HepG2 (cell line): ENCODE measurements around the gene POLRMT. TPM values are rescaled to one million over a fixed set of nuclear protein-coding genes. Genes with fewer than 3 reads are reported as not detected.

Source experiments
- BCL6 ChIP-seq: IDR thresholded peaks from 2 replicates; pipeline ENCODE4 v1.6.1; 2016; ENCODE audit warnings: missing genetic modification reagents, missing compliant biosample characterization
- ELK4 ChIP-seq: sonication (generic); formaldehyde crosslinking; IDR thresholded peaks from 2 replicates; pipeline ENCODE4 v1.9.0; 2021; ENCODE audit warnings: missing genetic modification reagents, borderline replicate concordance
- FOXK1 ChIP-seq: sonication (generic); formaldehyde crosslinking; IDR thresholded peaks from 2 replicates; pipeline ENCODE4 v1.4.0; 2020; ENCODE audit warnings: low read depth, missing genetic modification reagents, borderline replicate concordance
- GATAD1 ChIP-seq: IDR thresholded peaks from 2 replicates; pipeline ENCODE4 v1.6.1; 2016; ENCODE audit warnings: missing genetic modification reagents, missing compliant biosample characterization
- KDM5B ChIP-seq: sonication (generic); formaldehyde crosslinking; IDR thresholded peaks from 2 replicates; pipeline ENCODE4 v1.4.0; 2020; ENCODE audit warnings: missing genetic modification reagents, mild to moderate bottlenecking, borderline replicate concordance
- MNT ChIP-seq: fragments of 450-650 bp; IDR thresholded peaks from 2 replicates; pipeline ENCODE4 v1.6.1; 2016
- RXRB ChIP-seq: IDR thresholded peaks from 2 replicates; pipeline ENCODE4 v1.6.1; 2016; ENCODE audit warnings: borderline replicate concordance, missing genetic modification reagents, missing compliant biosample characterization
- THYN1 ChIP-seq: sonication (generic); formaldehyde crosslinking; IDR thresholded peaks from 2 replicates; pipeline ENCODE4 v1.8.1; 2023; ENCODE audit warnings: low read depth, mild to moderate bottlenecking, moderate library complexity, missing genetic modification reagents, borderline replicate concordance
- TOE1 ChIP-seq: sonication (generic); formaldehyde crosslinking; IDR thresholded peaks from 2 replicates; pipeline ENCODE4 v1.4.0; 2020; ENCODE audit warnings: mild to moderate bottlenecking, missing genetic modification reagents
- ZBTB42 ChIP-seq: sonication (generic); formaldehyde crosslinking; IDR thresholded peaks from 2 replicates; pipeline ENCODE4 v1.5.0; 2020; ENCODE audit warnings: mild to moderate bottlenecking, missing genetic modification reagents
- ZNF142 ChIP-seq: sonication (generic); formaldehyde crosslinking; IDR thresholded peaks from 2 replicates; pipeline ENCODE4 v1.4.0; 2020; ENCODE audit warnings: missing genetic modification reagents
- ZNF205 ChIP-seq: IDR thresholded peaks from 2 replicates; pipeline ENCODE4 v1.6.1; 2018; ENCODE audit warnings: missing biosample characterization, missing genetic modification reagents
- ZNF503 ChIP-seq: sonication (generic); formaldehyde crosslinking; IDR thresholded peaks from 2 replicates; pipeline ENCODE4 v1.4.0; 2020; ENCODE audit warnings: missing genetic modification reagents
- ZNF512B ChIP-seq: sonication (generic); formaldehyde crosslinking; IDR thresholded peaks from 2 replicates; pipeline ENCODE4 v1.5.1; 2020; ENCODE audit warnings: missing genetic modification reagents, mild to moderate bottlenecking, borderline replicate concordance
- ZNF766 ChIP-seq: sonication (generic); formaldehyde crosslinking; IDR thresholded peaks from 2 replicates; pipeline ENCODE4 v1.5.0; 2020; ENCODE audit warnings: missing genetic modification reagents, borderline replicate concordance
- polyA plus RNA-seq, 8 experiments: library from polyadenylated mRNA; depleted of rRNA in 3 of 8; stranded (reverse) in 7 of 8; unstranded in 1 of 8; fragments of >200 nt; fragmentation: Illumina TruSeq in 4 of 8; extraction: Trizol in 4 of 8; gene quantifications; 2 replicates each; pipeline versions ENCODE4 v1.2.1 to v1.2.3, GENCODE V29; 2011 to 2016; ENCODE audit warnings: low read depth in 4 of 8, missing spikeins in 1 of 8, mixed read lengths in 1 of 8; ENCODE audit not compliant: insufficient read depth in 1 of 8
- total RNA-seq, 5 experiments: library from RNA; depleted of rRNA; stranded (reverse); fragments of >200 nt; fragmentation: Illumina TruSeq; extraction: Trizol; gene quantifications; 2 replicates each; pipeline ENCODE4 v1.2.3, GENCODE V29; 2016; ENCODE audit warnings: low read depth in 1 of 5

POLRMT gene
- total and polyA plus RNA-seq, 2 of the 13 experiments (the other 11 are each of a cell fraction or from before 2014, with no cell fraction given), result 78.0 to 101 TPM

- TF ChIP-seq ZNF142 (peak; percentile 20; the same call in 1 of the 2 replicates), RXRB (CRISPR knock-in tag) (no peak), GATAD1 (0 out of 2 replicates have a peak, but pooled peaks have one; percentile 27), ZNF503 (CRISPR knock-in tag) (no peak), FOXK1 (CRISPR knock-in tag) (no peak), THYN1 (CRISPR knock-in tag) (no peak), ZNF766 (no peak), ZNF512B (no peak), KDM5B (no peak; the same call in 1 of the 2 replicates), ELK4 (CRISPR knock-in tag) (no peak), TOE1 (no peak), ZNF205 (CRISPR knock-in tag) (no peak), ZBTB42 (no peak), BCL6 (CRISPR knock-in tag) (no peak), MNT (no peak)
Observed at GRCh38 chr19:662207-662961, 29.0 kb upstream of the POLRMT start (continued).
